GM11168 (cell line): Measurements from ENCODE around the gene DNAJB12.

Experiments
- in situ Hi-C: fragments of 300-500 bp; cut with MboI; formaldehyde crosslinking; loops from one replicate; pipeline ENCODE4 v1.12.0; 2022; ENCODE audit warnings: low sequenced_read_pairs; ENCODE audit not compliant: unreplicated experiment

DNAJB12 gene

DNA sequence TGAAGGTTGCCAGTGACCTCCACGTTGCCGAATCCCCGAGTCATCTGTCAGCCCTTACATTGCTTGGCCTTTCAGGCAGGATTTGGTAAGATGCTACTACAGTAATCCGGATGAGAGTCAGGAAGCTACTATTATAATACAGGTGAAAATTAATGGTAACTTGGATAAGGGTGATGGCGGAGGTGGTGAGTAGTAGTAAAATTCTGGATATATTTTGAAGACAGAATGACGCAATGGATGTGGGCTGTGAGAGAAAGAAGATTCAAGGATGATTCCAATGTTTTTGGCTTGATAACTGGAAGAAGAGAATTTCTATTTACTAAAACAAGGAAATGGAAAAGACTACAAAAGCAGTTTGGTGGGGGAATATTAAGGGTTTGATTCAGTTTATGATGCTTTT is 1.4 kb upstream of the DNAJB12 start:
- in situ Hi-C loops = loop anchor here (5.0 to 25.0 kb wide), 2 partner anchors 331 to 476 kb away; partner anchors contain the start of gene MCU

DNA sequence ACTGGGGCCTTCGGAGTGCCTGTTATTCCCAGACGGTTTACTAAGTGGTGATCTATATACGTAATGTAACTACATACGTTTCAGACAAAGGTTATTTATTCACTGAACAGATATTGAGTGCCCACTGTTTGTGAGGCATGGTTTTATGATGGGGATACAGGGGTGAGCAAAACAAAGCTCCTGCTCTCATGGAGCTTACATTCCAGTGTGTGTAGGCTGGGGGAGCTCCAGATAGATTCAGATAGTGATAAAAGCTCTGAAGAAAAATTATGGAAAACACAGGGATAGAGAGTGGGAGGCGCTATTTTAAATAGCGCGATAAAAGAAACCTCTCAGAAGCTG is 466 bp upstream of the DNAJB12 start:
- in situ Hi-C loops = loop anchor here (5.0 to 25.0 kb wide), 2 partner anchors 332 to 477 kb away; partner anchors contain the start of gene MCU

DNA sequence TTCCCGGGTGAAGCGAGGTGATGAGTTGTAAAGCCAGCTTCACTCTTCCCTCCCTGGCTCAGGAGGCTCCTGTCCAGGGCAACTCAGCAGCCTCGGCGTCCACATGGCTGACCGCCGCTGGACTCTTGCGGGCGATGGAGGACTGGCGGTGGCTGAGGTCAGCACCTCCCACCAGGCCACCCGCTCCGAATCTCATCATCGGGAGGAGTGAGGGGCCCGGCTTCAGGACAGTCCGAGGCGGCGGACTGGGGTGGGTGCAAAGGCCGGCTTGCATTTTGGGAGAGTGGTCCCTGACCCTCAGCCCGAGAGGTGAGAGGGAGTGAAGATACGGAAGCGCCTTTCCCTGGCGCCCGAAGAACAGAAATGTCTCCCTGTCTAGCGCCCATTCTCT is 759 bp downstream of the DNAJB12 start:
- in situ Hi-C loops = loop anchor here (25.0 kb wide), 1 partner anchor 333 kb away; the partner anchor contains the start of gene MCU

DNA sequence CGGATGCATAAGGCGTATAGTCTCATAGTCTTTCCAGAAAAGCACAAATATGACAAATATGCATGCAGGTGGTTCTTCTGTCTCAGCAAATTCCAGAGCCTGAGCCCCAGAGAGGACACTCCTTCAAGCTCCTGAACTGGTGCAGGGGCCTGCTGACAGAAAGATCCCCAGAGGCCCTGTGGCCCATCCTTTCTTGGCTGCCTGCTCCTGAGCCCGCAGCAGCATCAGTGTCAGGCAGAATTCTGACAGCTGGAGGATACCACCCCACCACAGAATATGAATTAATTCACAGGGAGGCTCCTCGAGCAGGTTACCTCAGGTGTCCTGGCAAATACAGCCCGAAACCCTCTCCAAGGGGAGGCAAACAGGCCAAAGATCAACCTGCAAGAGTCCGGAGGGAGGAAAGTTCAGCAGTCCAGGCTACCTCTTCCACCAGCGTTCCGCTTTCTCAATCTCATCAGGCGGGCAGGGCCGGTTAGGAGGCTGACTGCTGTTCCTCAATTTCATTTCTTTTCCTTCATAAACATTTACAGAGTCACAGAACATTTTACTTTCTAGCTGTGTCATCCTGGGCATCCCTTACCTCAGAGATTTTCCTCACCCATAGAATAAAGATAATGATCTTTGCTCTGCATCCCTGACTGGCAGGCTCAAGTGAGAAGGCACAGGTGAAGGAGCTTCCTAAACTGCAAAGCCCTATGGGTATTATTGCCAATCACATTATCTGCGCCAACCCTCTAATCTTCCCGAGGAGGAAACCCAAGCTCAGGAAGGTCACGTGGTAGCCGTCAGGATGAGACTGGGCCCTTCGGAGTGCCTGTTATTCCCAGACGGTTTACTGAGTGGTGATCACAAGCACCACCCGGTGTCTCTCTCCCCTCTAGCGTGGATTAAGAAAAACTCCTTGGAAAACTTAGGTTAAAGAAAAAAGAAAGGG is 1.4 kb downstream of the DNAJB12 start:
- in situ Hi-C loops = loop anchor here (25.0 kb wide), 1 partner anchor 334 kb away; the partner anchor contains the start of gene MCU

DNA sequence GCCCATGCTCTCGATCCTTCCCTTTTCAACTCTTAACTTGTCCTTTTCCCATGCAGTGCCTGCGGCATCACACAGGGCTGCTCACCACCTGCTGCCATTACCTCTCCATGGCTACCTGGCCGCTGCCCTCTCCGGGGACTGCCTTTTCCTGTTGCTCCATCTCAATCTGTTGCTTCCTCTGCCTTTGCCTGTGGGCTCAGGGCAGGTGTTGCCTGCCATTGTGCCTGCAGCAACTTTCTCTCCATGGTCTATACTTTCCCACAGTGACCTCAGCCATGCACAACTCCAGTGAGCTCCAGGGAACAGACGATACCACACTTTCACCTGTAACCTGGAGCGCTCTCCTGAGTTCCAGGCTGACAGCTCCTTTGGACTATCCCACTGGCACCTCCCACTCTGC is 3.2 kb downstream of the DNAJB12 start:
- in situ Hi-C loops = loop anchor here (25.0 kb wide), 1 partner anchor 336 kb away; the partner anchor contains the start of gene MCU

DNA sequence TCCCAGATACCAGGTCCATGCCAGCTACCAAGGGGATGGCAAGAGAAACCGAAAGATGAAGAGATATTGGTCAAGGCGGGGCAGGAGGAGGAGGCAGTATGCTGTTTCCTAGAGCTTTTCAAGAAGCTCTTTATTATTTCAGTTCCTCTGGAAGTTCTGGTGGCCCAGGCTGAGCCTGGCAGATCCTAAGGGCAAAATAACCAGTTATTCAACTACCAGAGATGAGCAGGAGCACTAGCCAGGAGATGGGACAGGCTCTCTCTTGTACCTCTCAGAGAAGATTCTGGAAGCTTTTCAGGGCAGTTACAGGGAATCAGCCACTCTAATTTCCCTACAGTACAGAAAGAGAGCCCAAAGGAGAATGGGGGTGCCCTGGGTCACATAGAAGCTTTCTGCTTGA is 5.3 kb downstream of the DNAJB12 start:
- in situ Hi-C loops = loop anchor here (25.0 kb wide), 2 partner anchors 112 to 237 kb away; no protein-coding TSS in a partner anchor

DNA sequence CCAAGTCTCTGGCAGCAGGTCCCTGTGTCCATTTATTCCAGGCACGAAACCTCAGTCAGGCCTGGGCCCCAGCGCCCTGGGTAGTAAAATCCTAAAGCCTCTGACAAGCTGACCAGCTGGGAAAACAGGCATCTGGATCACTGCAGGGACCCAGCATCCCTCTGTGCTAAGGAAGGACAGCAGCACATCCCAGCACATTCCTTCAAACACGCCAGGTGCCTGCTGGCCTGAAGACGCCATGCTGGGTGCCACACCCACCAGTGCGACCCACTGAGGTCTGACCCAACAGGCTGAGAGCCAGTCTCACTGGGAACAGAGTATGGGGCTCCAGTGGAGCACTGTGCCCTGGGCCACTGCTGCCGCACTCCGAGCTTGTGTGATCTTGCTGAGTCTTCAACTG is 6.4 kb downstream of the DNAJB12 start:
- in situ Hi-C loops = loop anchor here (25.0 kb wide), 2 partner anchors 111 to 236 kb away; no protein-coding TSS in a partner anchor

DNA sequence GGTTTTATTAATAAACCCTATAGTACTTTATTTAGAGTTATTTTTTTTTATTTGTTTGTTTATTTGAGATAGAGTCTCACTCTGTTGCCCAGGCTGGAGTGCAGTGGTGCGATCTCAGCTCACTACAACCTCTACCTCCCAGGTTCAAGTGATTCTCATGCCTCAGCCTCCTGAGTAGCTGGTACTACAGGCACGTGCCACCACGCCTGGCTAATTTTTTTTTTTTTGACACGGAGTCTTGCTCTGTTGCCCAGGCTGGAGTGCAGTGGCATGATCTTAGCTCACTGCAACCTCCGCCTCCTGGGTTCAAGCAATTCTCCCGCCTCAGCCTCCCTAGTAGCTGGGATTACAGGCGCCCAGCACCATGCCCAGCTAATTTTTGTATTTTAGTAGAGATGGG is 8.6 kb downstream of the DNAJB12 start:
- in situ Hi-C loops = loop anchor here (25.0 kb wide), 2 partner anchors 109 to 234 kb away; no protein-coding TSS in a partner anchor

DNA sequence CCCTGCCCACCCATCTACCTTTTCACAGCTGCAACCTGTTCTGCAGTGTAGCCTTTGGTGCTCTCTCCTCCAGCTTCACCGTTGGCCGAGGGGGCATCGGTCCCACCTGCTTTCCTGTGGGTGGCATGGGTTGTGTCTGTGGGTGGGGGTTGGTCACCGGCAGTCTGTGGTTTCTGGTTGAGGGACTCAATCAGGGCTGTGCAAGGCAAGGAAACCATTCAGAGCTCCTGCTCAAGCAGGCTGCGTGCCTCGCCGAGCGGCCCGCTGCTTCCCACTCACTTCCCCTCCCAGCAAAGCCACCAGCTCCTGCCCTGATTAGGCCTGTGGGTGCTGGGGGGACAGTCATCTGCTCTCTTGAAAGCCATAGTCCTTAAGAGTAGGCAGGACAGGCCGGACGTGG is 9.8 kb downstream of the DNAJB12 start:
- in situ Hi-C loops = loop anchor here (25.0 kb wide), 2 partner anchors 108 to 233 kb away; no protein-coding TSS in a partner anchor

DNA sequence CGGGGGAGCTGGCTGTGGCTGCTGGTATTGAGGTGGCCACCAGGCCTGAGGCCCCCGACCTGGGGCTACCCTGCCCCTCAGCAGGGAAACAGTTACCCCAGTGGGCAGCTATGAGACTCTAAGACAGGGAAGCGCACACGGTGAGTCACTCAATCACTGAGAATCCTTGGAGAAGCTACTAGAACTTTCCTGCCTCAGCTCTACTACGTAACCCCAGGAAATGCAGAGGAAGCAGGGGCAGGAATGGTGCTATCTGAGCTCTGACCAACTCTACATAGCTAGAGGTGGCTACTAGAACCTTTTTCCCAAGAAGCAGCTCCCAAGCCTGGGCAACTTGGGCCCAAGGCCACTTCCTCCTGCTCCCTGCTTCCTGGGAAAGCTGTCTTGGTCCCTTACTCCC is 11.8 kb downstream of the DNAJB12 start:
- in situ Hi-C loops = loop anchor here (25.0 kb wide), 2 partner anchors 106 to 231 kb away; no protein-coding TSS in a partner anchor

DNA sequence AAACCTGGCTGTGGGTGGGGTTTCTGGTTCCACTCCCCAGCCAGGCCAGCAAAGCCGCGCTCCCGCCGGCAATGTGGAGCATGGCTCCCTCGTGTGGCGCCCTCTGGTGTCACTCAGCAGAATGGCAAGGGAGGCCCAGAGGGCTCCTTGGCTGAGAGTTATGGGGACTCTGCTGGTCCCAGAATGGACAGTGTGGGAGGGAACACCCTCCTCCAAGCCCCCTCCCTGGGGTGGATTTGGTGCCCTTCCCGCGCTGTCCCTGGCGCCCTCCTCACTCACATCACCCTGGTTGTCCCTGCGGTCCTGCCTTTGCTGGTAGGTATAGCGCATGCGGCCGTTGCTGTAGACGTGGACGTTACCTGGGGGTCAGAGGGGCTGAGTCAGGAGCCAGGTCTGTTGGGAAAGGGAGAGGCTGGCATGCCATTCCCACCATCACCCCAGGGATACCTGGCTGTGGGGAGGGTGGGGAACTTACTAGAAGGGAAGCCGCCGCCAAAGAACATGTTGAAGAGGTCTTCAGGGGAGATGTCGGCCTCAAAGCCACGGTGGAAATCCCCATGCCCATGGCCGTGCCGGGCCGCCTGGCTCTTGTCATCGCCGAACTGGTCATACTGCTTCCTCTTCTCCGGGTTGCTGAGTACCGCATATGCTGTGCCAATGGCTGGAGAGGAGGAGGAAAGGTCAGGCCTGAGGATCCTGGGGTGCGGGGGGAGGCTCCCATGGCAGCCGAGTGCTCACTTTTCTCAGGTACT is 14.0 kb downstream of the DNAJB12 start:
- in situ Hi-C loops = loop anchor here (25.0 kb wide), 2 partner anchors 103 to 228 kb away; no protein-coding TSS in a partner anchor

DNA sequence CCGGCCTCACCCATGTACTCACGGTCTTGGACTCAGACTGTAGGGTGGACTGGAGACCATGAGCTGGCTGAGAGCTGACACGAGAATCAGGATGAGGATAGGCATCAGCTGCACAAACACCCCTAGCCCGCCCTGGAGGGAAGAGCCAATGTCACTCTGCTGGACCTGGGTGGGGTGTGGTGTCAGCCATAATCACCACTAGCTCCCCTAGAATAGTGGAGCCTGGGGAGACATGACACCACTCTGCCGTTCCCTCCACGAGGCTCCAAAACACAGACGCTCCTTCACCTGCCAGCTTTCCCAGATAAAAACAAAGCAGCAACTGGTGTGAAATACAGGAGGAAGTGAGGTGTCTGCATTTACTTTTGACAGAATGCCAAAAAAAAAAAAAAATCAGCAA is 16.5 kb downstream of the DNAJB12 start:
- in situ Hi-C loops = loop anchor here (25.0 kb wide), 2 partner anchors 101 to 226 kb away; no protein-coding TSS in a partner anchor

DNA sequence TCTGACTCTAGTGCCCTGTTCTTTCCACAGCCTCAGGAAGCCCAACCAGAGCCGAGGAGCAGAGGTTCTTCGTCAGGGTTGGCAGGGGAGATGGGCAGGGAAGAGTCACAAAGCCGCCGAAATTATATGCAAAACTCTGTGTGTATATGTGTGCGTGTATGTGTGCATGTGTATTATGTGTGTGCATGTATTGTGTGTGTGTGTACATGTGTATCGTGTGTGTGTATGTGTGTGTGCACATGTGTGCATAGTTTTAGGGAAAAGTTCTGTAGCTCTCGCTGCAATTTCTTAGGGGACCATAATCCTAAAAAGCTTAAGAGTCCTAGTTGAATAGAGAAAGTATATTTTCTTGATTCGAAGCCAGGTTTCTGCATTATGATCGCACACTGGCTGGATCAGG is 17.0 kb downstream of the DNAJB12 start:
- in situ Hi-C loops = loop anchor here (25.0 kb wide), 2 partner anchors 100 to 225 kb away; no protein-coding TSS in a partner anchor

DNA sequence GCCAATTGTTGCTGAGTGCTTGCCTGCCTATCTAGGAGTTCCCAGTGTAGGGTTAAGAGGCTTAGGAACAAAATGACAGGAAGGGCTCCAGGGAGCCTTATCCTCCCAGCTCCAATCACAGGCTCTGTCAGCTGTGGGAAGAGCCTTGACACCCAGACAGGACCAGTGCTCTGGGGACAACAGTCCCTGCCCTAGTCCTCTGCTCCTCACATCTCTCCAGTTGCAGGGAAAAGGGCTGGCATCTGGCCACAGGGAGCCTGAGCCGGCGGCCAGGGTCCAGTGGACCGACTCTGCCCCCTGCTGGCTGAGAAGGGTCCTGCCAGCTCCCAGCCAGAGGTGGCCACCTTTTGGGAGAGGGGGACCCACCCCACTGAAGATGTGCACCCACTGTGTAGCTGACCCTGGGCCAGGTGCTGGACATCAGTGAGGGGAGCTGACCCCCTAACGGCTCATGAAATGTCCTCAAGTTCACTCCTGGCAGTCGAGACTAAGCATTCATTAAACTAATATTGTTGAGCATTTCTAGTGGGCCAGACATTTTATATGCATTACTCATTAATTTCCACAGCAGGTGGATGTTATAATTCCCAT is 17.6 kb downstream of the DNAJB12 start:
- in situ Hi-C loops = loop anchor here (25.0 kb wide), 2 partner anchors 100 to 225 kb away; no protein-coding TSS in a partner anchor

DNA sequence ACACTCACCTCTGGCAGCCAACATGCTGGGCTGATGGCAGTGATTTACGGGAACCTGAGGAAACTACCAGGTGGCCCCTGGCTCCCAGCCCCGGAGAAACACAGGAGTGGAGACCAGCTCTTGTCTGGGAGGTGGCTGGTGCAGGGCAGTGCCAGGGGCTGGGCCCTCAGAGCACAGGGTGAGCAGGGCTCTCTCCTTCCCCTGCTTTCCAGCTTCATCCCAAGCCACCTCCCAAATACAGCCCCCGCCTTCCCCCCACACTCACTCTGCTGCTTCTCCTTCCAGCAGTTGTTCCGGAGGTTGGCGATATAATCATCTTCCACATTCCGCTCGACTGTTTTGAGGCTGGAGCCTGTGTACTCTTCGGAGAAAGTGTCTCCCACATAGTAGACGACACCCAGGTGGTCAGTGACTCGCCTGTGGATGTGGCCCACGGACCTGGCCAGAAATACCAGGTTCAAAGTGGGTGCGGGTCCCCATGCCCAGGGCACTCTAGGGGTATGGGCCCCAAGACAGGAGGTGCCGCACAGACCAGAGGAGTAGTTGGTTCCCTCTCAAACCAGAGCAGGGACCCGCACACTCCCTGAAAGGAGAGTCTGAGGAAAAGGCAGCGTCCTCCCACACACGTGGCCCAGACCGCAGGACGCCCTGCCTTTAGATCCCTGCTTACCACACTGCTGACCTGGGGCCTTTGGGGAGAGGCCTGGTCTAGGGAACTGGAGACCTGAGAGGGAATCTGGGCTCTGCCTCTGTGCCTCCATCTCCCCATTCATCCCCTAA is 18.3 kb downstream of the DNAJB12 start:
- in situ Hi-C loops = loop anchor here (25.0 kb wide), 2 partner anchors 99 to 224 kb away; no protein-coding TSS in a partner anchor

DNA sequence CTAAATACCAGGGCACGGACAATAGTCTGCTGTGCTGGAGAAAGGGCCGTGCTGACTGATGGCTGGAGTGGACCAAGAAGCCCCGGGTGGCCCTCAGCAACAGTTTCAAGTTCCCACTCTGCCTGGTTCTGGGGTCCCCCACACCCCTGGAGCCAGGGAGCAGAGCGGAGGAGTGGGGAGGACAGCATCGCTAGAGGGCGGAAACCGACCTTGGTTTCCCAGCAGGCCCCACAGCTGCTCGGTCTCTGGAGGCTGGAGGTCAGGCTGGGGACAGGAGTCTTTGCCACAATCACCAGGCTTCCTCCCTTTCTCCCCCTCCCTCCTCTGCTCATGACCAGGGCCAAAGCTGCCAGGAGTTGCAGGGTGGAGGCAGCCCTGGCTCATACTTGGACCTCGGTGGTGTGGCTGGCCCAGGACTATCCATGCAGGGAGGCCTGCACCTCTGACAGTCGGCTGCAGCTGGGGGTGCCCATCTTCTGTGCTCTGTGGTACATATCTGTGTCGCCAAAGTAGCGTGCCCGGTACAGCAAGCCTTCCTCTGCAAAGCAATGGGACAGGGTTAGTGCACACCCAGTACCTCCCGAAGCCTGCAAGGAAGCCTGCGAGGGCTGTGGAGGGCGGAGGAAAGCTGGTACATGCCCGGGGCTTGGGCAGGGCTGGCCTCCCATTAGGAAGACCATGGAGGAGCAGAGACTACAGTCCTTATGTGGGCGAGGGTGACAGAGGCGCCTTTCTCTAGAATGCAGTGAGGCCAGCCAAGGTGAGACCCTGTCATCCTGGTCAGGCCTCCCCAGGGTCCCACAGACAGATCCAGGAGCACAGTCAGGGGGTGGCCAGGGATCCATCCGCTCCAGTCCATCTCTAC is 19.1 kb downstream of the DNAJB12 start:
- in situ Hi-C loops = loop anchor here (25.0 kb wide), 2 partner anchors 98 to 223 kb away; no protein-coding TSS in a partner anchor

DNA sequence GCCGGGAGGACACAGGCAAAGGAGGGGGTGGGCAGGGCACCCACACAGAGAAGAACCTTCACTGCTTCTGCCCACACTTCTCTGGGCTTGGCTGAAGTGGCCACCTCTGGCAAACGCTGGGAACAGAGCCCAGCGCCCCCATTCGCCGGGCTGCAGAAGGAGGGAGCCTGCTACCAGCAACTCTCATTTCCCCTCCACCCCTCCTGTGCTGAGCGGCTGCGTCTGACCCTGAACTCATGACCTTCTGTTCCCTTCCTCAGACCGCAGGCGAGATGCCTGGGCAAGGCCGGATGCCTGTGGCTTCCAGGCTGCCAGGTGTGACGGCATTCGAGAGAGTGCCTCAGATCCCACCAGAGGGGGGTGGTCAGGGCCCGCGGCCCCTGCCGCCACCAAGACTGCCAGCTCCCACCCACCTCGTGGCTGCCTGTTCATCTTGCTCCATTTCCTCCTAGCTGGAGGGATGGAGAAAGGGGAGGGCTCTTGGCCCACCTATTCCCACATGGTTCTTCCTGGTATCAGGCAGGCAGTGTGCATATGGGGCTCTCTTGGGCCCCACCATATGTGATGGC is 19.8 kb downstream of the DNAJB12 start:
- in situ Hi-C loops = loop anchor here (25.0 kb wide), 2 partner anchors 98 to 223 kb away; no protein-coding TSS in a partner anchor
